ENCODE measurements around the gene LINGO3. TPM values are rescaled to one million over a fixed set of nuclear protein-coding genes. Genes with fewer than 3 reads are reported as not detected.

LINGO3 gene
- total RNA-seq, 2 donors from 2014 or later = 0.68 TPM; not detected in 1

- 72% methylated on average over 25 of the region's 25 CpGs for WGBS
- intact Hi-C loops (cut with DNase I) = loop anchor here (5.0 kb wide), 1 partner anchor 40 kb away; no protein-coding TSS in a partner anchor
- H3K9me3 ChIP-seq = no peaks in the 10 kb centered on the region
- no peak overlapping the region for H3K27ac ChIP-seq
- no peak overlapping the region for H3K4me3 ChIP-seq
- peaks cover 3% of the 10 kb centered on the region for H3K27me3 ChIP-seq (replicated peaks; ENCODE audit: insufficient read depth)
- TF ChIP-seq POLR2A (IDR thresholded peaks at IDR 0.05) = no peak
- TF ChIP-seq CTCF (IDR thresholded peaks at IDR 0.05) = no peak
- no peak for TF ChIP-seq POLR2AphosphoS5 (IDR thresholded peaks at IDR 0.05)
- no peaks in the 10 kb centered on the region for H3K4me1 ChIP-seq (replicated peaks)
- no peak for DNase-seq (ENCODE audit: low spot score)
- H3K36me3 ChIP-seq = no peaks in the 10 kb centered on the region
Measured at GRCh38 chr19:2317756-2318155, 9.8 kb upstream of the LINGO3 start.

GRCh38 chr19:2317300-2317699 lies 9.3 kb upstream of the LINGO3 start:
- 91% methylated on average over 13 of the region's 13 CpGs for WGBS
- Histone ChIP-seq H3K36me3 (no peaks in the 10 kb centered on the region), H3K27me3 (replicated peaks; ENCODE audit: insufficient read depth) (peaks cover 7% of the 10 kb centered on the region), H3K4me1 (replicated peaks) (no peaks in the 10 kb centered on the region), H3K27ac (no peak overlapping the region), H3K4me3 (no peak overlapping the region), H3K9me3 (no peaks in the 10 kb centered on the region)
- no peak for DNase-seq (ENCODE audit: low spot score)
- TF ChIP-seq POLR2A (IDR thresholded peaks at IDR 0.05) = no peak
- no peak for TF ChIP-seq POLR2AphosphoS5 (IDR thresholded peaks at IDR 0.05)
- TF ChIP-seq CTCF (IDR thresholded peaks at IDR 0.05) = no peak
- intact Hi-C loops (cut with DNase I) = loop anchor here (5.0 kb wide), 1 partner anchor 40 kb away; no protein-coding TSS in a partner anchor

- H3K36me3 ChIP-seq = no peaks in the 10 kb centered on the region
- no peak overlapping the region for H3K27ac ChIP-seq
- H3K4me1 ChIP-seq (replicated peaks) = no peaks in the 10 kb centered on the region
- no peak overlapping the region for H3K4me3 ChIP-seq
- no peaks in the 10 kb centered on the region for H3K9me3 ChIP-seq
- peak; percentile 25 for DNase-seq (ENCODE audit: low spot score)
- 32% methylated on average over 22 of the region's 22 CpGs for WGBS
- peaks cover 8% of the 10 kb centered on the region for H3K27me3 ChIP-seq (replicated peaks; ENCODE audit: insufficient read depth)
- no peak for TF ChIP-seq POLR2AphosphoS5 (IDR thresholded peaks at IDR 0.05)
- peak in 3 of 4 experiments; percentile 35 to 54 (median 54) for TF ChIP-seq CTCF (IDR thresholded peaks at IDR 0.05)
- intact Hi-C loops (cut with DNase I) = loop anchor here (5.0 kb wide), 1 partner anchor 39 kb away; no protein-coding TSS in a partner anchor
Measured at GRCh38 chr19:2315818-2316353, 7.9 kb upstream of the LINGO3 start.

- peaks cover 8% of the 10 kb centered on the region for H3K27me3 ChIP-seq (replicated peaks; ENCODE audit: insufficient read depth)
- H3K27ac ChIP-seq = no peak overlapping the region
- H3K4me1 ChIP-seq (replicated peaks) = no peaks in the 10 kb centered on the region
- H3K4me3 ChIP-seq = no peak overlapping the region
- WGBS = 88% methylated on average over 7 of the region's 7 CpGs
- no peaks in the 10 kb centered on the region for H3K9me3 ChIP-seq
- TF ChIP-seq POLR2A (IDR thresholded peaks at IDR 0.05) (no peak), CTCF (IDR thresholded peaks at IDR 0.05) (no peak), POLR2AphosphoS5 (IDR thresholded peaks at IDR 0.05) (no peak)
- DNase-seq (ENCODE audit: low spot score) = no peak
- H3K36me3 ChIP-seq = no peaks in the 10 kb centered on the region
- intact Hi-C loops (cut with DNase I) = loop anchor here (5.0 kb wide), 1 partner anchor 38 kb away; no protein-coding TSS in a partner anchor
Measured at GRCh38 chr19:2315121-2315817, 7.3 kb upstream of the LINGO3 start.
